Measurements from ENCODE around the gene KLHDC4. TPM values are rescaled to one million over a fixed set of nuclear protein-coding genes. Genes with fewer than 3 reads are reported as not detected.

The KLHDC4 gene
- polyA plus RNA-seq, 3 donors = 21.5 to 28.1 (median 22.8) TPM

- 90 to 95% (median 94%) methylated on average over 8 of the region's 8 CpGs for WGBS, 3 donors
Observed at GRCh38 chr16:87757841-87758426, 7.9 kb downstream of the KLHDC4 start.

DNA sequence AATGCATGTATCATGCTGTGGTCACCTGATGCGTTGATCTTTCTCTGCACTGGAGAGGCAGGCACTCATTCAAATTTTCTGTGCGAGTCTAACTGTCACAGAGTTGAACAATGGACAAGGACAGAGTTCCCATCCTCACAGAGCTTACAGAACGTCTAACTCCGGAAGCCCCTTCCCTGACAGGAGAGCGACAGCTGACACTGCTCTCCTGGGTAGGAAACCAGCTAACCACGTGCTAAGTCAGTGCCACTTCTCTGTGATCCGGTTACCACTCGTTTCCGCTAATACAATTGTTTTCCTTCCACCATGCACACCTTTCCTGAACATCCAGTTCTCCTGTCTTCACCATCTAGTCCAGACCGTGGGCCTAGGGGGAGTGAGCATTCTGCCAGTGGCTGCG, 11.3 kb downstream of the KLHDC4 start:
- 78 to 88% (median 85%) methylated on average over 11 of the region's 11 CpGs for WGBS, 3 donors
- no peak overlapping the region for H3K27ac ChIP-seq (ENCODE audit: low read depth, low read length)

More at GRCh38 chr16:87757841-87758426, 7.9 kb downstream of the KLHDC4 start:
- no peak overlapping the region for H3K27ac ChIP-seq (ENCODE audit: low read depth, low read length)

DNA sequence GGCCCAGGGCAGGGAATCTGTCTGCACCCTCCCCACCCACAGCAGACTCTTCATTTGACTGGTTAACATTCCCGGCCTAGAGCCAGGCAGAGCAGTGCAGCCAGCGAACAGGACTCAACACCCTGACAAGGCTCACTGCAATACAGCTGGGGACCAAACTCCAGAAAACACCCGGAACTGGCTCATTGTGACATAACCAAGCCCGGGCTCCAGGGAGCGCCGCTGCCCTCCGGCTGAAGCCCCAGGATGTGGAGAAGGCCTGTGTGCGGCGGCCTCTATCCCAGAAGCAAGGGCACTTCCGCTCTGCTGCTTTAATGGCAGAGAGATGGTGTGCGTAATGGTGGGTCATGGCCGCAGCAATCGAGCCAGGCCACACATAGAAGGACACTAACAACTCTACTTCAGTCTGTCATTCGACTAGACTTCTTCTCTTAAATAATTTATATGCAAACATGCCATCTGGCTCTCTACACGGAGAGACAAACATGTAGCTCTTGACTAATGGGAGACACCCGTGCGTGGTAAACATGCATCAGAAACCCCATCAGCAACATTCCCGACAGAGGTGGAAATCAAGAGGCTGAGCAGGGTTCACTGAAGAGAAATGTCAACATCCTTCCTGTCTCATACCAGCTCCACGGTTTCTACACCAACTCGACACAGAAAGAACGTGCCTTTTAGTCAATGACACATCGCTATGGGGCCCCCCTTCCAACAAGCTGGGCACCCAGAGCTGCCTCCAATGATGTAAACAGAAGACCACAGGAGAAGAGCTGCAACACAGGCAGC, 18.0 kb downstream of the KLHDC4 start:
- 80 to 88% (median 80%) methylated on average over 22 of the region's 22 CpGs for WGBS, 3 donors
- H3K27ac ChIP-seq (ENCODE audit: low read depth, low read length) = no peak overlapping the region

GRCh38 chr16:87746178-87746577, 19.6 kb downstream of the KLHDC4 start:
- WGBS, 3 donors = 85 to 94% (median 90%) methylated on average over 8 of the region's 8 CpGs

GRCh38 chr16:87744750-87745514, 20.9 kb downstream of the KLHDC4 start:
- H3K27ac ChIP-seq (ENCODE audit: low read depth, low read length) = no peak overlapping the region
- 91 to 92% (median 91%) methylated on average over 22 to 25 of the region's 25 CpGs for WGBS, 3 donors

More at GRCh38 chr16:87746178-87746577, 19.6 kb downstream of the KLHDC4 start:
- H3K27ac ChIP-seq (ENCODE audit: low read depth, low read length) = no peak overlapping the region

GRCh38 chr16:87742781-87743490, 22.9 kb downstream of the KLHDC4 start:
- H3K27ac ChIP-seq (ENCODE audit: low read depth, low read length) = no peak overlapping the region
- 87 to 93% (median 88%) methylated on average over 17 of the region's 17 CpGs for WGBS, 3 donors

- H3K27ac ChIP-seq (ENCODE audit: low read depth, low read length) = no peak overlapping the region
- WGBS, 3 donors = 87 to 93% (median 89%) methylated on average over 16 of the region's 16 CpGs
Observed at GRCh38 chr16:87741700-87742415, 23.9 kb downstream of the KLHDC4 start.

DNA sequence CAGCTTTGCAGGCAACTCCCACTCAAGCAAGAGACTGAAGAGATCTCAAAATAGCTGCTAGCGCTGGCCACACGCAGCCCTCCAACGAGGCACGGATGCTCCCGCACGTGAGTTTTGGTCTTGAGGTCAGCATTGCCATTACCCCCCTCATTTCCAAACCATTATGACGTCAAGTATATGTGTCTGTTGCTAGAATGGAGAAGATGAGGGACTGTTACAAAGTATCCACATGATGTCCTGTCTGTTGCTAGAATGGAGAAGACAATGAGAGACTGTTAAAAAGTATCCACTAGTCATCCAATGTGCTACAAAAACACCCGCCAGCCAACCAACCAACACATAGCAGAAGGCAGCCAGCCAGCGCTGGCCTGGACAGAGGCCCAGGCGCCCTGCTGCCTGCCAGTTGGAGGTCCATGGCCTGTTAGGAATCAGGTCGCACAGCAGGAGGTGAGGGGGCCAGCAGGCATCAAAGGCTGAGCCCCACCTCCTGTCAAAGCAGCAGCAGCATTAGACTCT, 24.8 kb downstream of the KLHDC4 start:
- WGBS, 3 donors = 85 to 90% (median 87%) methylated on average over 11 of the region's 11 CpGs
- no peak overlapping the region for H3K27ac ChIP-seq (ENCODE audit: low read depth, low read length)

DNA sequence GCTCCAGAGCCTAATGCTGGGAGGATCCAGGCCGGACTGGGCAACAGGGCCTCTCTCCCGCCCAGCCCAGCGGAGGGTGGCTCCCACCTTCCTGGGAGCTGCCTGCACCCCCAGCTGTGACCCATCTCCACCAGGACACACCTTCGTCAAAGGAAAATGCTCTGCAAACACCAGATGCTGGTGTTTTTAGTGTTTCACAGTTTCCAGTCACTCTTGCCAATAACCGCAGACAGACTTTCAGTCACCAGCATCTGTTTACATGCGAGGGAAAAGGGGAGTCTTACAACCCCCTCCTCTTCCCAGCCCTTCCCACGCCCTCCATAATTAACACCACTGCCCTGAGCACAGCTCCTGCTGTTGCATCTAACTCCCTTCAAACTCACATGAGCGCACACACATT, 25.3 kb downstream of the KLHDC4 start:
- H3K27ac ChIP-seq (ENCODE audit: low read depth, low read length) = no peak overlapping the region
- WGBS, 3 donors = 90 to 91% (median 91%) methylated on average over 8 of the region's 8 CpGs

DNA sequence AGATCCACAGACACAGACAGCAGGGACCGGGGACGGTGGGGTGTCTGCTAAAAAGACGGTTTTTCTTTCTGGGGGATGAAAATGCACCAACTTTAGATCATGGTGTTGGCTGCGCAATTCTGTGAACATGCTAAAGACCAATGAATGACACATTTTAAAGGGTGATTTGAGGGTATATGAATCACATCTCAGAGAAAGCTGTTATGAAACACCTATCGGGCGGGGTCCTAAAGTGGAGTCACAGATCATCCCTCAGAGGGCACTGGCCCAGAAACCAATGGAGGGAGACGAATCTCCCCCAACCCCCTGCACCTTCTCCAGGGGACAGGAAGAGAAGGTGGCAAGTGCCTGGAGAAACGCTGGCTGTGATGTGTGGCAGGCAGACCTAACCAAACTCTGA, 26.0 kb downstream of the KLHDC4 start:
- no peak overlapping the region for H3K27ac ChIP-seq (ENCODE audit: low read depth, low read length)
- WGBS, 3 donors = 92 to 96% (median 95%) methylated on average over 8 of the region's 8 CpGs

DNA sequence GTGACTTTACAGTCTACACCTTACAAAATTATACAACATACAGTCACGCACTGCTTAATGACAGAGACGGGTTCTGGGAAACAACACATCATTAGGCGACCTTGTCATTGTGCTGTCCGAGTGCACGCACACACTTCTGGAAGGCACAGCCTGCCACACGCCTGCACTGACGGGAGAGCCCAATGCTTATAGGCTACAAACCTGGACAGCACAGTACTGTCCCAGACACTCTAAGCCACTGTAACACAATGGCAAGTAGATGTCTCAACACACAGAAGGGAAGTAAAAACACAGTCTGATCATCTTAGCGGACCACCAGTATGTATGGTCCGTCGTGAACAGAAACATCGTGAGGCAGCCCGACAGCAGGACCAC, 29.8 kb downstream of the KLHDC4 start:
- WGBS, 3 donors = 91 to 95% (median 93%) methylated on average over 12 of the region's 12 CpGs
- no peak overlapping the region for H3K27ac ChIP-seq (ENCODE audit: low read depth, low read length)

DNA sequence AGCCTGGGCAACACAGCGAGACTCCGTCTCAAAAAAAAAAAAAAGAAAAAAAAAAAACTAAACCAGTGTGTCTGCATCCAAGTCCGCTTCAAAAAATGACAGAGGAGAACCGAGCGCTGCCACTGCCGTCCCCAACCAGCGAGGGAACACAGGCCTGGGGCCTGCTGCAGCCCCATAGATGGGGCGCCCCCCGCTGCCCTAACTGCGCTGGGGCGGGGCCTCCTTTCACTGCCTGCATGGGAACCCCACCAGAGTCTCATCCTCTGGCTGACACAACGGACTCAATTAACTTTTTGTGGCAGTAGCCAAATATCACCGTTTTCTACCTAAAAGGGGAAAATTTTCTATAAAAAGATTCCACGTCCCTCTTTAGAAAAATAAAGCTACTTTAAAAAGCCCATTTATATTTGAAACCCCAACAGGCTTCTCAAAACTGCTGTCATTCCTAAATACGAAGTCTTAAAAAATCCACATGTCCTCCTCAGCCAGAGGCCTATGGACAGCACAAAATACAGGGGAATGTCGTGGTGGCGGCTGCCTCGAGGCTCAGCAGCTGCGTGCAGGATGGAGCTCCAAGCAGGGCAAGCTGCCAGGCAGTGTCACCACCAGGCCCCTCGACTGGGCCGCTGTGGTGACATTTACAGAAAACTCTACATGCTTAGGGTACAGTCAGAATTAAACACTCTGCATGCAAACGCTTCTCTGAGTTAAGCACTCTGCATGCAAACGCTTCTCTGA, 30.3 kb downstream of the KLHDC4 start:
- no peak overlapping the region for H3K27ac ChIP-seq (ENCODE audit: low read depth, low read length)
- WGBS, 3 donors = 88 to 93% (median 90%) methylated on average over 21 to 23 of the region's 23 CpGs

- 69 to 79% (median 79%) methylated on average over 13 to 14 of the region's 14 CpGs for WGBS, 3 donors
- no peak overlapping the region for H3K27ac ChIP-seq (ENCODE audit: low read depth, low read length)
Observed at GRCh38 chr16:87734644-87735043, 31.1 kb downstream of the KLHDC4 start.

DNA sequence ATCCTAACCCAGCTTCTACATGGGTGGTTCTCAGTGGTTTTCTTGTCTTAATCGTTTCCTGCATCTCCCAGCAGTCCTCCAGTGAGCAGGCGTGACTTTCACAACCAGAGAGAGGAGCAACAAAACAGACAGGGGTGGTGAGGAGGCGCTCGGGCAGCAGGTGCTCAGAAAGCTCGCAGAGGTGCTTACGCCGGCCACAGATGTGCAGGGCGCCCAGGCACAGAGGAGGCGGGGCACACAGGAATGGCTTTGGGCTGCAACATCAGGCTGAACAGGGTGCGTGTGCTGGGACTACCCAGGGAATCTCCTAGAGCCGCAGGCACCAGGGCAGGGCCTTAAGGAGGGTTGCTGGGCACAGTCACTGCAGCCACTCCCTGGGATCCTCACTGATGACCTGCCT, 32.6 kb downstream of the KLHDC4 start:
- H3K27ac ChIP-seq (ENCODE audit: low read depth, low read length) = no peak overlapping the region
- 82 to 88% (median 85%) methylated on average over 10 to 11 of the region's 11 CpGs for WGBS, 3 donors

DNA sequence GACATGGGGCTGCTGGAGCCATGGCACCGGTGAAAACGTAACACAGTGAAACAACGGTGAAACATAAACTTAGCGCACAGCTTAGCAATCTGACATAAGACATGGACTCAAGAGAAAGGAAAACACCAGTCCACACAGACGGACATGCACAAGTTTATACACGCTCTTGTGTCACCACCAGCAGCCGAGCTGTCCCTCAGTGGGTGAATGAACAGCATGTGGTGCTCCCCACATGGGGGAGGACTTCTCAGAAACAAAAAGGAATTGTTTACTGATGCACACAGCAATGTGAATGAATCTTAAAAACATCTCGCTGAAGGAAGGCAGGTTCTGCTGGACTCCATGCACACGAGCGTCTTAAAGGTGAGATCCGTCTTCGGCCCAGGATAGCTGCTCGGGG, 34.2 kb downstream of the KLHDC4 start:
- 97 to 98% (median 97%) methylated on average over 13 of the region's 13 CpGs for WGBS, 3 donors
- no peak overlapping the region for H3K27ac ChIP-seq (ENCODE audit: low read depth, low read length)

GRCh38 chr16:87729266-87729954, 36.4 kb downstream of the KLHDC4 start:
- H3K27ac ChIP-seq (ENCODE audit: low read depth, low read length) = no peak overlapping the region
- WGBS, 3 donors = 93 to 94% (median 94%) methylated on average over 17 of the region's 17 CpGs

- H3K27ac ChIP-seq (ENCODE audit: low read depth, low read length) = no peak overlapping the region
- 82 to 92% (median 83%) methylated on average over 12 of the region's 12 CpGs for WGBS, 3 donors
Observed at GRCh38 chr16:87728026-87728425, 37.8 kb downstream of the KLHDC4 start.

All from adipose tissue (tissue), 3 donors.